Natural killer cell (primary cell): ENCODE data around the gene PGAP6. TPM values are rescaled to one million over a fixed set of nuclear protein-coding genes. Genes with fewer than 3 reads are reported as not detected.
"Not testable (repeated sequence)": the region's sequence is repeated elsewhere in the genome, so short reads cannot be mapped to it uniquely, and the experiment has no call there.

ENCODE experiments used
- ATAC-seq, 3 donors: fragments of 150-1000 bp in 2 of 3; fragments of 200-7000 bp in 1 of 3; cut with Tn5 transposase; 1 replicate in 1 of 3; 2 replicates in 2 of 3; pipeline ENCODE4 v1.10.0; 2021; ENCODE audit warnings: mild to moderate bottlenecking in 2 of 3, moderate library complexity in 2 of 3
- DNase-seq, 2 donors: peaks; one replicate each; pipeline versions ENCODE4 v3.0.0 to v3.0.0-alpha.2; 2013 to 2021; ENCODE audit warnings: mixed read lengths in 1 of 2
- H3K27ac ChIP-seq: one replicate; pipeline ENCODE4 v1.5.1; 2013; ENCODE audit warnings: mild to moderate bottlenecking, low read length
- H3K27me3 ChIP-seq: one replicate; pipeline ENCODE4 v1.6.1; 2013; ENCODE audit warnings: low read length; ENCODE audit not compliant: control insufficient read depth, insufficient read depth
- H3K36me3 ChIP-seq: one replicate; pipeline ENCODE4 v1.6.1; 2013; ENCODE audit warnings: low read length; ENCODE audit not compliant: control insufficient read depth, insufficient read depth
- H3K4me1 ChIP-seq: one replicate; pipeline ENCODE4 v1.6.1; 2013; ENCODE audit warnings: low read length; ENCODE audit not compliant: control insufficient read depth, insufficient read depth
- H3K4me3 ChIP-seq: one replicate; pipeline ENCODE4 v1.5.1; 2013; ENCODE audit warnings: low read length
- H3K9me3 ChIP-seq: one replicate; pipeline ENCODE4 v1.6.1; 2013; ENCODE audit warnings: low read length; ENCODE audit not compliant: control insufficient read depth, insufficient read depth
- H3K27ac Mint-ChIP-seq, 2 donors: one replicate each; pipeline ENCODE4 v1.8.0; 2022; ENCODE audit warnings: mild to moderate bottlenecking in 2 of 2, mixed read lengths in 2 of 2, moderate library complexity in 1 of 2
- H3K27me3 Mint-ChIP-seq, 2 donors: one replicate each; pipeline ENCODE4 v1.8.0; 2022; ENCODE audit warnings: low read depth in 2 of 2, mixed read lengths in 2 of 2
- H3K36me3 Mint-ChIP-seq: one replicate; pipeline ENCODE4 v1.8.0; 2022; ENCODE audit warnings: mixed read lengths
- H3K4me1 Mint-ChIP-seq, 2 donors: one replicate each; pipeline ENCODE4 v1.8.0; 2022; ENCODE audit warnings: mixed read lengths in 2 of 2
- H3K4me3 Mint-ChIP-seq: one replicate; pipeline ENCODE4 v1.8.0; 2022; ENCODE audit warnings: mild to moderate bottlenecking, moderate library complexity, mixed read lengths
- H3K9me3 Mint-ChIP-seq, 2 donors: one replicate each; pipeline ENCODE4 v1.8.0; 2022; ENCODE audit warnings: mixed read lengths in 2 of 2
- CTCF ChIP-seq: fragments of 200-600 bp; IDR thresholded peaks from one replicate; pipeline ENCODE4 v1.8.0; 2022; ENCODE audit warnings: antibody characterized with exemption
- WGBS: methylation state at CpG from one replicate; pipeline ENCODE4 v1.1.7; 2013; ENCODE audit warnings: missing lambda C conversion rate; ENCODE audit not compliant: insufficient coverage; 5-methylcytosine and 5-hydroxymethylcytosine counted together
- intact Hi-C: fragments of 100-400 bp; cut with micrococcal nuclease; formaldehyde crosslinking; loops from one replicate; pipeline ENCODE4 v1.14.2; 2022
- total RNA-seq, 4 donors: library from RNA; stranded (reverse); fragments of 120-200 nt in 1 of 4; gene quantifications; one replicate each; pipeline versions ENCODE4 v1.2.3 to v1.2.4, GENCODE V29; 2013 to 2022

Gene PGAP6
- total RNA-seq, 3 donors from 2014 or later (not counting 1 experiment from before 2014, with no cell fraction given): 48.0 to 66.7 (median 54.2) TPM

GRCh38 chr16:425082-425718, 43.4 kb upstream of the PGAP6 start, which contains the start of gene RAB11FIP3:
RAB11FIP3 (plus strand) TSS chr16:425649; CDS start chr16:426007, 358 bp downstream.
- under 1% methylated on average over 77 of the region's 77 CpGs for WGBS
- peak within 1 kb of the TSS; percentile 97 for H3K27ac ChIP-seq

GRCh38 chr16:424623-425081, 42.9 kb upstream of the PGAP6 start:
- TF ChIP-seq CTCF: no peak

More at GRCh38 chr16:425082-425718, 43.4 kb upstream of the PGAP6 start, which contains the start of gene RAB11FIP3:
- peak within 1 kb of the TSS; percentile 92 for H3K4me3 Mint-ChIP-seq
- H3K27me3 Mint-ChIP-seq: peaks cover 0 to 3% of the 10 kb centered on the region in 2 donors
- H3K27ac Mint-ChIP-seq: peak within 1 kb of the TSS; percentile 89 to 91
- H3K36me3 Mint-ChIP-seq: no peaks in the 10 kb centered on the region
- peak; percentile 17 for TF ChIP-seq CTCF
- DNase-seq (peak; percentile 84 to 89), ATAC-seq (peak; percentile 86 to 93 (median 87))
- Histone ChIP-seq H3K4me3 (peak within 1 kb of the TSS; percentile 84), H3K27me3 (no peaks in the 10 kb centered on the region), H3K9me3 (no peaks in the 10 kb centered on the region), H3K4me1 (peaks cover 24% of the 10 kb centered on the region), H3K36me3 (no peaks in the 10 kb centered on the region)
- H3K9me3 Mint-ChIP-seq: no peaks in the 10 kb centered on the region
- intact Hi-C loops: loop anchor here (1.0 to 2.0 kb wide), 2 partner anchors 32 to 164 kb away; no protein-coding TSS in a partner anchor
- H3K4me1 Mint-ChIP-seq: peaks cover 28 to 35% of the 10 kb centered on the region in 2 donors

GRCh38 chr16:424033-424622, 42.4 kb upstream of the PGAP6 start:
- no peak overlapping the region for H3K4me3 ChIP-seq
- H3K4me1 ChIP-seq: peaks cover 24% of the 10 kb centered on the region
- H3K27ac Mint-ChIP-seq: peak overlapping the region; percentile 89 to 91
- no peak for TF ChIP-seq CTCF
- H3K27me3 ChIP-seq: no peaks in the 10 kb centered on the region
- H3K27me3 Mint-ChIP-seq: peaks cover 0 to 3% of the 10 kb centered on the region in 2 donors
- H3K4me3 Mint-ChIP-seq: peak overlapping the region; percentile 92
- H3K9me3 ChIP-seq: no peaks in the 10 kb centered on the region
- DNase-seq: no peak
- WGBS: 89% methylated on average over 20 of the region's 20 CpGs
- no peak for ATAC-seq
- no peaks in the 10 kb centered on the region for H3K36me3 ChIP-seq
- no peaks in the 10 kb centered on the region for H3K36me3 Mint-ChIP-seq
- H3K4me1 Mint-ChIP-seq: peaks cover 28 to 35% of the 10 kb centered on the region in 2 donors
- H3K27ac ChIP-seq: no peak overlapping the region
- intact Hi-C loops: loop anchor here (2.0 kb wide), 1 partner anchor 31 kb away; no protein-coding TSS in a partner anchor
- no peaks in the 10 kb centered on the region for H3K9me3 Mint-ChIP-seq

More at GRCh38 chr16:424623-425081, 42.9 kb upstream of the PGAP6 start:
- DNase-seq (no peak), ATAC-seq (no peak)
- WGBS: 17% methylated on average over 31 of the region's 31 CpGs
- Histone ChIP-seq H3K9me3 (no peaks in the 10 kb centered on the region), H3K27me3 (no peaks in the 10 kb centered on the region), H3K36me3 (no peaks in the 10 kb centered on the region), H3K27ac (peak overlapping the region; percentile 97), H3K4me3 (peak overlapping the region; percentile 84), H3K4me1 (peaks cover 24% of the 10 kb centered on the region)
- Mint-ChIP-seq H3K9me3 (no peaks in the 10 kb centered on the region), H3K4me3 (peak overlapping the region; percentile 92), H3K27ac (peak overlapping the region; percentile 89 to 91), H3K4me1 (peaks cover 28 to 35% of the 10 kb centered on the region in 2 donors), H3K36me3 (no peaks in the 10 kb centered on the region), H3K27me3 (peaks cover 0 to 3% of the 10 kb centered on the region in 2 donors)
- intact Hi-C loops: loop anchor here (1.0 to 2.0 kb wide), 2 partner anchors 32 to 165 kb away; no protein-coding TSS in a partner anchor

GRCh38 chr16:422179-422578, 40.4 kb upstream of the PGAP6 start:
- H3K27me3 ChIP-seq, ATAC-seq, H3K36me3 Mint-ChIP-seq, intact Hi-C loops, H3K27ac Mint-ChIP-seq, H3K27me3 Mint-ChIP-seq, H3K4me3 Mint-ChIP-seq, H3K4me3 ChIP-seq, H3K9me3 ChIP-seq, H3K27ac ChIP-seq, H3K36me3 ChIP-seq, DNase-seq, H3K9me3 Mint-ChIP-seq: not testable (repeated sequence)
- peaks cover 12 to 17% of the 10 kb centered on the region in 2 donors for H3K4me1 Mint-ChIP-seq
- WGBS: 96% methylated on average over 13 of the region's 13 CpGs
- peaks cover 21% of the 10 kb centered on the region for H3K4me1 ChIP-seq

- H3K27ac Mint-ChIP-seq, H3K27me3 ChIP-seq, H3K36me3 Mint-ChIP-seq, H3K27me3 Mint-ChIP-seq, H3K4me1 Mint-ChIP-seq, ATAC-seq, H3K9me3 Mint-ChIP-seq, H3K4me1 ChIP-seq, DNase-seq, H3K36me3 ChIP-seq, H3K9me3 ChIP-seq, H3K27ac ChIP-seq, H3K4me3 ChIP-seq, intact Hi-C loops, H3K4me3 Mint-ChIP-seq: not testable (repeated sequence)
- WGBS: 95% methylated on average over 3 of the region's 3 CpGs
Measured at GRCh38 chr16:415170-415498, 33.4 kb upstream of the PGAP6 start.
